Upper lobe of left lung (tissue), 4 donors: ENCODE measurements around the gene HAP1.
A peak's percentile ranks its signal among the peaks of the same experiment; 100 is the strongest.

Source experiments
- EP300 ChIP-seq, 4 donors: sonication (generic); formaldehyde crosslinking; IDR thresholded peaks; one replicate each; pipeline ENCODE4 v1.5.1; 2017; ENCODE audit warnings: antibody characterized with exemption in 4 of 4, control low read depth in 2 of 4
- POLR2A ChIP-seq, 4 donors: fragments of 450-650 bp; IDR thresholded peaks; one replicate each; pipeline ENCODE4 v1.5.1; 2016 to 2017; ENCODE audit warnings: antibody characterized with exemption in 4 of 4, mild to moderate bottlenecking in 2 of 4
- POLR2AphosphoS5 ChIP-seq, 2 donors: sonication (generic); formaldehyde crosslinking; IDR thresholded peaks; one replicate each; pipeline ENCODE4 v1.5.1; 2017; ENCODE audit warnings: antibody characterized with exemption in 2 of 2
- TF ChIP-seq, protein P1 (sequence below), 6 experiments: fragments of 450-650 bp in 4 of 6; fragments of 200-600 bp in 2 of 6; sonication (generic) in 2 of 6; IDR thresholded peaks; one replicate each; pipeline ENCODE4 v1.5.1; 2016 to 2019; ENCODE audit warnings: antibody characterized with exemption in 6 of 6

DNA sequence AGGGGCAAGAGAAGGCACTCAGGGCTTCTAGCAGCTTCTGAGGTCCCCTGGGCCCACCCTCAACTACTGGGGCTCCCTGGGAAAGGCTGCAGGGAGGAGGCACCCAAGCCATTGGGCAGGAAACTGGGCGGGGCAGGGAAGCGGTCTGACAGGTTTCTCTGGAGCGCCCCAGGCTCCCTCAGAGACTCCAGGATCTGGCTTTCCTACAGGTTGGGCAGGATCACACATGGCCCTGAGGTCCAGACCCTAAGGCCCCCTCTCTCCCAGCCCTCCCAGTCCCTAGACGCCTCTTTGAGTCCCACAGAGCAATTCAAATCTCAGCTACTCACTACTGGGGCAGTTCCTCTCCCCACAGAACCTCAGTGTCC is 37.8 kb upstream of the HAP1 start:
- TF ChIP-seq EP300 (IDR thresholded peaks at IDR 0.05) (no peak), POLR2AphosphoS5 (IDR thresholded peaks at IDR 0.05) (no peak), POLR2A (IDR thresholded peaks at IDR 0.05) (peak in 1 of 4 donors; percentile 4)
- TF ChIP-seq, protein P1, sequence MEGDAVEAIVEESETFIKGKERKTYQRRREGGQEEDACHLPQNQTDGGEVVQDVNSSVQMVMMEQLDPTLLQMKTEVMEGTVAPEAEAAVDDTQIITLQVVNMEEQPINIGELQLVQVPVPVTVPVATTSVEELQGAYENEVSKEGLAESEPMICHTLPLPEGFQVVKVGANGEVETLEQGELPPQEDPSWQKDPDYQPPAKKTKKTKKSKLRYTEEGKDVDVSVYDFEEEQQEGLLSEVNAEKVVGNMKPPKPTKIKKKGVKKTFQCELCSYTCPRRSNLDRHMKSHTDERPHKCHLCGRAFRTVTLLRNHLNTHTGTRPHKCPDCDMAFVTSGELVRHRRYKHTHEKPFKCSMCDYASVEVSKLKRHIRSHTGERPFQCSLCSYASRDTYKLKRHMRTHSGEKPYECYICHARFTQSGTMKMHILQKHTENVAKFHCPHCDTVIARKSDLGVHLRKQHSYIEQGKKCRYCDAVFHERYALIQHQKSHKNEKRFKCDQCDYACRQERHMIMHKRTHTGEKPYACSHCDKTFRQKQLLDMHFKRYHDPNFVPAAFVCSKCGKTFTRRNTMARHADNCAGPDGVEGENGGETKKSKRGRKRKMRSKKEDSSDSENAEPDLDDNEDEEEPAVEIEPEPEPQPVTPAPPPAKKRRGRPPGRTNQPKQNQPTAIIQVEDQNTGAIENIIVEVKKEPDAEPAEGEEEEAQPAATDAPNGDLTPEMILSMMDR (IDR thresholded peaks at IDR 0.05) = no peak
